K562 (cell line): ENCODE data around the gene CDKN2C. TPM values are rescaled to one million over a fixed set of nuclear protein-coding genes. Genes with fewer than 3 reads are reported as not detected.

ENCODE experiments used
- BCOR ChIP-seq: fragments of 450-650 bp; IDR thresholded peaks from 2 replicates; pipeline ENCODE4 v1.6.1; 2016
- ETV1 ChIP-seq: fragments of 450-650 bp; conservative IDR thresholded peaks from 2 replicates; pipeline ENCODE4 v1.6.1; 2016; ENCODE audit warnings: missing genetic modification characterization, control low read depth, low read depth, missing compliant biosample characterization
- EZH2 ChIP-seq: IDR thresholded peaks from 2 replicates; pipeline ENCODE4 v1.6.1; 2012; ENCODE audit warnings: low read depth, mild to moderate bottlenecking, inconsistent platforms, low read length, borderline replicate concordance
- FOXA3 ChIP-seq, 2 experiments: fragments of 450-650 bp in 1 of 2; sonication (generic) in 1 of 2; formaldehyde crosslinking; IDR thresholded peaks in 1 of 2; conservative IDR thresholded peaks in 1 of 2; 2 replicates each; pipeline versions ENCODE4 v1.4.0 to v1.8.0; 2020 to 2022; ENCODE audit warnings: mild to moderate bottlenecking in 2 of 2, missing genetic modification reagents in 1 of 2
- NR2C1 ChIP-seq, 2 experiments: fragments of 450-650 bp; IDR thresholded peaks; 2 replicates each; pipeline ENCODE4 v1.6.1; 2017; ENCODE audit warnings: mild to moderate bottlenecking in 2 of 2, antibody characterized with exemption in 1 of 2, inconsistent platforms in 1 of 2, missing compliant biosample characterization in 1 of 2, missing genetic modification characterization in 1 of 2
- PHF8 ChIP-seq: fragments of 200-600 bp; sonication (generic); IDR thresholded peaks from 2 replicates; pipeline ENCODE4 v1.6.1; 2012; ENCODE audit warnings: mixed run types, mild to moderate bottlenecking, inconsistent platforms, low read length, moderate library complexity, borderline replicate concordance
- POLR2G ChIP-seq: fragments of 200-400 bp; formaldehyde crosslinking; IDR thresholded peaks from 2 replicates; pipeline ENCODE4 v1.6.1; 2017; ENCODE audit warnings: low read depth, mild to moderate bottlenecking, antibody characterized with exemption, low read length, moderate library complexity
- RBM14 ChIP-seq: fragments of 200-400 bp; formaldehyde crosslinking; IDR thresholded peaks from 2 replicates; pipeline ENCODE4 v1.6.1; 2018; ENCODE audit warnings: low read depth, mild to moderate bottlenecking, low read length, moderate library complexity, borderline replicate concordance; ENCODE audit not compliant: insufficient read depth
- RBM15 ChIP-seq: fragments of 200-400 bp; formaldehyde crosslinking; IDR thresholded peaks from 2 replicates; pipeline ENCODE4 v1.6.1; 2018; ENCODE audit warnings: mild to moderate bottlenecking, low read length, moderate library complexity; ENCODE audit not compliant: insufficient read depth
- SMC3 ChIP-seq: conservative IDR thresholded peaks from 2 replicates; pipeline ENCODE4 v1.6.1; 2011; ENCODE audit warnings: low read depth, low read length, improper control_type of control experiment; ENCODE audit not compliant: insufficient read depth
- SRSF7 ChIP-seq: fragments of 200-400 bp; formaldehyde crosslinking; optimal IDR thresholded peaks from 2 replicates; pipeline ENCODE3; 2017; ENCODE audit warnings: mild to moderate bottlenecking, low read depth, low read length
- ZNF175 ChIP-seq: fragments of 200-800 bp; sonication (Bioruptor generic); IDR thresholded peaks from 2 replicates; pipeline ENCODE4 v1.6.1; 2016; ENCODE audit warnings: low read depth, mild to moderate bottlenecking, missing genetic modification characterization, missing compliant biosample characterization
- ZNF75A ChIP-seq: fragments of 450-650 bp; formaldehyde crosslinking; IDR thresholded peaks from 2 replicates; pipeline ENCODE4 v1.4.0; 2020; ENCODE audit warnings: mild to moderate bottlenecking
- ZNF780A ChIP-seq: fragments of 250-450 bp; sonication (Bioruptor Pico); IDR thresholded peaks from 2 replicates; pipeline ENCODE4 v1.5.0; 2021; ENCODE audit warnings: mild to moderate bottlenecking
- polyA plus RNA-seq, 8 experiments: library from polyadenylated mRNA; depleted of rRNA in 4 of 8; stranded (reverse) in 5 of 8; unstranded in 3 of 8; fragments of >200 nt; fragmentation: Nextera tagmentation in 2 of 8; fragmentation: Illumina TruSeq in 1 of 8; extraction: Ambion mirVana in 2 of 8; extraction: Trizol in 1 of 8; gene quantifications; 2 replicates each; pipeline versions ENCODE4 v1.2.1 to v1.2.3, GENCODE V29; 2011 to 2014; ENCODE audit warnings: inconsistent platforms in 1 of 8, missing spikeins in 1 of 8
- total RNA-seq, 7 experiments: library from RNA; depleted of rRNA in 6 of 7; stranded (reverse); fragments of >200 nt in 6 of 7; fragmentation: Illumina TruSeq in 2 of 7; extraction: Trizol in 2 of 7; gene quantifications; 2 replicates each; pipeline versions ENCODE4 v1.2.1 to v1.2.3, GENCODE V29; 2011 to 2021; ENCODE audit warnings: low replicate concordance in 1 of 7
- TF ChIP-seq, protein P1 (sequence below), 2 experiments: IDR thresholded peaks in 1 of 2; conservative IDR thresholded peaks in 1 of 2; 2 replicates each; pipeline ENCODE4 v1.6.1; 2016; ENCODE audit warnings: low read depth in 2 of 2, mild to moderate bottlenecking in 1 of 2, missing compliant biosample characterization in 1 of 2, missing genetic modification characterization in 1 of 2, moderate library complexity in 1 of 2
- TF ChIP-seq, protein P2 (sequence below): fragments of 250-450 bp; sonication (Bioruptor Pico); IDR thresholded peaks from 2 replicates; pipeline ENCODE4 v1.8.0; 2021; ENCODE audit warnings: borderline replicate concordance, mild to moderate bottlenecking, moderate library complexity; ENCODE audit not compliant: poor library complexity, severe bottlenecking
- TF ChIP-seq, protein P3 (sequence below): fragments of 250-450 bp; sonication (Bioruptor Pico); IDR thresholded peaks from 2 replicates; pipeline ENCODE4 v1.8.0; 2021; ENCODE audit warnings: moderate library complexity, mild to moderate bottlenecking, inconsistent platforms
- TF ChIP-seq, protein P4 (sequence below): fragments of 250-450 bp; sonication (Bioruptor Pico); IDR thresholded peaks from 2 replicates; pipeline ENCODE4 v1.5.0; 2021; ENCODE audit warnings: mild to moderate bottlenecking, moderate library complexity

The CDKN2C gene
- total and polyA plus RNA-seq, 9 of the 15 experiments (the other 6 are each of a cell fraction or from before 2014, with no cell fraction given) = 11.9 to 74.3 (median 45.9) TPM

DNA sequence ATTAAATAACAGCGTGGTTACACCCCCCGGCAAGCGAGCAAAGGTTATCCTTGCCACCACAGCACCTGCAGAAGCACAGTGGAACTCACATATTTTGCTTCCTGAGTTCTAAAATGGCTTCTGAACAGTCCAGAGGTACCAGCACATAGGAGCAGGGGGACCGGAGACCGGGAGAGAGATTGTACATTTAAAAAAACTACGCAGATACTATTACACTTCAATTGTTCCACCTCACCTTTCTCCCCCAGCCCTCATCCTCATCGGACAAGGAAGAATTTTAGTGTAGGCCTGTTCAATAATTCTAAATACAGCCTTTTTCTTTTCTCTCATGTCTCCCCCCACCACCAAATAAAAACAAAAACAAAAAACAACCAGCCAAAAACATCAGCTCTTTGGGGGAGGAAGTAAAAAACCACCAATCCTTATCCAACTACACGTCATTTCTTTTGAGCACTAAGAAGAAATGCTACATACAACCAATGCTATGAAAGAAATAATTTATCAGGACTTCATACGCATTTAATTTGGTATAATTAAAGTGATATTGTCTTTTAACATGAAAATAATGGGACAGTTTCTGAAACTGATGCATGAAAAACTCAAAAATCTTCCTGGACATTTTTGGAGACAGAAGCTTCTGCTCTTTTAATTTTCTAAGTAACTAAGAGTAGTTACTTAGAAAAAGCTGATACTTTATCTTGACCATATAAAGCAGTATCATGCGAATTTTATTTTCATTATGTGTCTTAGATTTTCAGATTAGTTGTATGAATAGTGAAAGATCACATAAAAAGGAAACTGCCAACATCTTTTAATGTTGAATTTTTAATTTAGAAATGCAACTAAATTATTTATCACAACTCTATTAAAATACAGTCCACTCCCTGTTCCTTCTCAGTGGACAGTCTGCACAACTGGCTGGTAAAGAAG, 9.1 kb downstream of the CDKN2C start (continued):
- TF ChIP-seq, protein P1, sequence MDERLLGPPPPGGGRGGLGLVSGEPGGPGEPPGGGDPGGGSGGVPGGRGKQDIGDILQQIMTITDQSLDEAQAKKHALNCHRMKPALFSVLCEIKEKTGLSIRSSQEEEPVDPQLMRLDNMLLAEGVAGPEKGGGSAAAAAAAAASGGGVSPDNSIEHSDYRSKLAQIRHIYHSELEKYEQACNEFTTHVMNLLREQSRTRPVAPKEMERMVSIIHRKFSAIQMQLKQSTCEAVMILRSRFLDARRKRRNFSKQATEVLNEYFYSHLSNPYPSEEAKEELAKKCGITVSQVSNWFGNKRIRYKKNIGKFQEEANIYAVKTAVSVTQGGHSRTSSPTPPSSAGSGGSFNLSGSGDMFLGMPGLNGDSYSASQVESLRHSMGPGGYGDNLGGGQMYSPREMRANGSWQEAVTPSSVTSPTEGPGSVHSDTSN (CRISPR knock-in tag; IDR thresholded peaks at IDR 0.05; ENCODE audit: low read depth) = no peak
- TF ChIP-seq, protein P1 (tag; conservative IDR thresholded peaks at IDR 0.05; ENCODE audit: low read depth) = no peak
- TF ChIP-seq ZNF780A (no peak), SRSF7 (no peak), ETV1 (tag) (0 out of 2 replicates have a peak, but pooled peaks have one; percentile 27), EZH2 (no peak), PHF8 (no peak), RBM14 (no peak), ZNF75A (CRISPR knock-in tag) (no peak), FOXA3 (CRISPR knock-in tag; conservative IDR thresholded peaks at IDR 0.05 in 1 of 2, IDR thresholded peaks at IDR 0.05 in 1 of 2) (peak in 1 of 2 experiments; percentile 20; a peak in 1 of 4 replicates), SMC3 (no peak), BCOR (0 out of 2 replicates have a peak, but pooled peaks have one; percentile 16), ZNF175 (0 out of 2 replicates have a peak, but pooled peaks have one; percentile 43), POLR2G (no peak), RBM15 (no peak), NR2C1 (IDR thresholded peaks at IDR 0.05) (no peak), NR2C1 (tag; IDR thresholded peaks at IDR 0.05) (no peak)
- TF ChIP-seq, protein P2, sequence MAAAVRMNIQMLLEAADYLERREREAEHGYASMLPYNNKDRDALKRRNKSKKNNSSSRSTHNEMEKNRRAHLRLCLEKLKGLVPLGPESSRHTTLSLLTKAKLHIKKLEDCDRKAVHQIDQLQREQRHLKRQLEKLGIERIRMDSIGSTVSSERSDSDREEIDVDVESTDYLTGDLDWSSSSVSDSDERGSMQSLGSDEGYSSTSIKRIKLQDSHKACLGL (CRISPR knock-in tag) = no peak
- TF ChIP-seq, protein P3, sequence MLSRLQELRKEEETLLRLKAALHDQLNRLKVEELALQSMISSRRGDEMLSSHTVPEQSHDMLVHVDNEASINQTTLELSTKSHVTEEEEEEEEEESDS (CRISPR knock-in tag) = no peak
- TF ChIP-seq, protein P4, sequence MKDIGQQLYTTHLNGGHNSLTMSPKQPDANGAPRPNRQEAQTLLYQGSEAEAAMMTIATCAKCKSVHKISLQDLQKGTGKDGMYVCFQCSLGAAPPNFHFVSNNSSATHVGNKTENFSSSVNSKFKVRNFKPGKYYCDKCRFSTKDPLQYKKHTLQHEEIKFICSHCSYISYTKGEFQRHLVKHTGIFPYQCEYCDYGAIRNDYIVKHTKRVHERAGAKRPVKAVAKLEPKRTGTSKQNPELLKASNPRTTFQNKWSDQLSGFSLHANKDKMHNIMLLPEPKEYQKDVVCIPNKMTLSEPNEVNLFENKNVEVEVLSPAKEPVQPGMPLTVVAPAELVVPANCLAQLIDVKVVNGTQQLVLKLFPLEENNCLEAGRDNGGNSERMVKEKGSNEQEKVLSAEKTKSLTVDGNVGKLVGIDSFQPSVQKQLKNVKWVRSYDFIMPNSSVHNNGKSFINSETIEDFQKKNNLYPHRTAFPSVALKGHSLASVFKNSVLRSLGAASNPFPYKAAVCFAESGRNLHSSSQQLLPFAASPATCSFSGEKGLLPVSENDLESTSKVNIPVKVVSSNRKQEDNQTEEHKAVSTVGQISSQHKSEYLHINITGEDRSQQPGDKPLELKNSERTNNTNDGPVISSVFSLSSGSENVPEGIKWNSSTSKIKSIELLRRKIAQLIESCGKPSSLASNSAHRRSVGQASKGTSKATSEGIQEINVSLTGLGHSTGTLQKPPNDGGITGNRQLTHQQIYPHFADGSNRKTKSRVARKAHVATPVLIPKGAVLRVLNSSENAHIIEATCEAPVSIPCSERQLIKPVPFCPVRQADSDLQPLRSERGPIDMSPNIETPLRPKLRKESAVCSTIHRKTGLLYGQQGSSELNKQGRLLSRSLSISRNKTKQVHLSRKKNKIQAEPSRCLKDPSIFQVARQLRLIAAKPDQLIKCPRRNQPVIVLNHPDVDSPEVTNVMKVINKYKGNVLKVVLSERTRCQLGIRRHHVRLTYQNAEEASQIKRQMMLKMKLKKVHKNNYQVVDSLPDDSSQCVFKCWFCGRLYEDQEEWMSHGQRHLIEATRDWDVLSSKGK = no peak
